ENCODE results near the gene GHITM. TPM values are rescaled to one million over a fixed set of nuclear protein-coding genes. Genes with fewer than 3 reads are reported as not detected.

The GHITM gene
- total and polyA plus RNA-seq, 2 of the 4 experiments (the other 2 are of a cell fraction): 103 to 185 TPM

DNA sequence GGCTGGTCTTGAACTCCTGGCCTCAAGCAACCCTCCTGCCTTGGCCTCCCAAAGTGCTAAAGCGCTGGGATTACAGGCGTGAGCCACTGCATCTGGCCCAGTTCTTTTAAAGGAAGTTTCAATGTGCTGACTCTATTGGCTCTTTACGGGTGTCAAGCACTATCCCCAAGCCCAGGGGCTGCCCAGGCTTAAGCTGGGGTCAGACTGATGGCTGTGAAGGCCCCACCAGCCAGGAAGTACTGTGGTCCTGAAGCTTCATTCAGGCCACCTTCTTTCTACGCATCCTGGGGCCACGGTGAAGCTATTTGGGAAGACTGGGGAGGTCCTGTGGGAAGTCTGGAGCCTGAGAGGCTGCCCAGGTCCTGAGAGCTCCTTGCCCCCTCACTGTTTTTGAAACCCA is 42.3 kb downstream of the GHITM start:
- no peak overlapping the region for H2BK5ac ChIP-seq (ENCODE audit: low read depth, low read length, poor library complexity, severe bottlenecking)
- H3K9me1 ChIP-seq (ENCODE audit: insufficient read depth, low read length): peaks cover 8% of the 10 kb centered on the region
- no peak overlapping the region for H3K23ac ChIP-seq (ENCODE audit: low read depth, low read length)
- no peak overlapping the region for H3K18ac ChIP-seq (ENCODE audit: low read depth, low read length)
- H4K5ac ChIP-seq (ENCODE audit: low read depth, low read length): no peak overlapping the region
- no peak overlapping the region for H3K4me3 ChIP-seq (ENCODE audit: insufficient read depth, low read depth, low read length)
- TF ChIP-seq MAFK (IDR thresholded peaks at IDR 0.05; ENCODE audit: low read depth, low read length): no peak
- TF ChIP-seq, protein P1, sequence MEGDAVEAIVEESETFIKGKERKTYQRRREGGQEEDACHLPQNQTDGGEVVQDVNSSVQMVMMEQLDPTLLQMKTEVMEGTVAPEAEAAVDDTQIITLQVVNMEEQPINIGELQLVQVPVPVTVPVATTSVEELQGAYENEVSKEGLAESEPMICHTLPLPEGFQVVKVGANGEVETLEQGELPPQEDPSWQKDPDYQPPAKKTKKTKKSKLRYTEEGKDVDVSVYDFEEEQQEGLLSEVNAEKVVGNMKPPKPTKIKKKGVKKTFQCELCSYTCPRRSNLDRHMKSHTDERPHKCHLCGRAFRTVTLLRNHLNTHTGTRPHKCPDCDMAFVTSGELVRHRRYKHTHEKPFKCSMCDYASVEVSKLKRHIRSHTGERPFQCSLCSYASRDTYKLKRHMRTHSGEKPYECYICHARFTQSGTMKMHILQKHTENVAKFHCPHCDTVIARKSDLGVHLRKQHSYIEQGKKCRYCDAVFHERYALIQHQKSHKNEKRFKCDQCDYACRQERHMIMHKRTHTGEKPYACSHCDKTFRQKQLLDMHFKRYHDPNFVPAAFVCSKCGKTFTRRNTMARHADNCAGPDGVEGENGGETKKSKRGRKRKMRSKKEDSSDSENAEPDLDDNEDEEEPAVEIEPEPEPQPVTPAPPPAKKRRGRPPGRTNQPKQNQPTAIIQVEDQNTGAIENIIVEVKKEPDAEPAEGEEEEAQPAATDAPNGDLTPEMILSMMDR (conservative IDR thresholded peaks at IDR 0.05; ENCODE audit: low read depth, low read length): no peak
- TF ChIP-seq BHLHE40 (IDR thresholded peaks at IDR 0.05; ENCODE audit: low read depth, low read length): no peak
- no peak for TF ChIP-seq RAD21 (IDR thresholded peaks at IDR 0.05; ENCODE audit: low read length)
- TF ChIP-seq NFE2L2 (IDR thresholded peaks at IDR 0.05; ENCODE audit: low read depth, low read length): no peak
- no peak for TF ChIP-seq RCOR1 (IDR thresholded peaks at IDR 0.05; ENCODE audit: insufficient replicate concordance, low read length)
- TF ChIP-seq CHD1 (IDR thresholded peaks at IDR 0.05; ENCODE audit: low read depth, low read length): no peak
- no peak for TF ChIP-seq MXI1 (IDR thresholded peaks at IDR 0.05; ENCODE audit: borderline replicate concordance, low read depth, low read length)
- TF ChIP-seq FOS (IDR thresholded peaks at IDR 0.05; ENCODE audit: low read depth, low read length): no peak
- no peak for TF ChIP-seq SMC3 (IDR thresholded peaks at IDR 0.05; ENCODE audit: low read depth, low read length)
- TF ChIP-seq POLR2A (IDR thresholded peaks at IDR 0.05; ENCODE audit: low read depth, low read length): no peak
- TF ChIP-seq, protein P2, sequence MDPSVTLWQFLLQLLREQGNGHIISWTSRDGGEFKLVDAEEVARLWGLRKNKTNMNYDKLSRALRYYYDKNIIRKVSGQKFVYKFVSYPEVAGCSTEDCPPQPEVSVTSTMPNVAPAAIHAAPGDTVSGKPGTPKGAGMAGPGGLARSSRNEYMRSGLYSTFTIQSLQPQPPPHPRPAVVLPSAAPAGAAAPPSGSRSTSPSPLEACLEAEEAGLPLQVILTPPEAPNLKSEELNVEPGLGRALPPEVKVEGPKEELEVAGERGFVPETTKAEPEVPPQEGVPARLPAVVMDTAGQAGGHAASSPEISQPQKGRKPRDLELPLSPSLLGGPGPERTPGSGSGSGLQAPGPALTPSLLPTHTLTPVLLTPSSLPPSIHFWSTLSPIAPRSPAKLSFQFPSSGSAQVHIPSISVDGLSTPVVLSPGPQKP (IDR thresholded peaks at IDR 0.05; ENCODE audit: borderline replicate concordance, low read depth, low read length): no peak
- TF ChIP-seq CEBPB (IDR thresholded peaks at IDR 0.05; ENCODE audit: low read depth, low read length): no peak
- TF ChIP-seq RFX5 (IDR thresholded peaks at IDR 0.05; ENCODE audit: low read depth, low read length): no peak
- TF ChIP-seq, protein P3, sequence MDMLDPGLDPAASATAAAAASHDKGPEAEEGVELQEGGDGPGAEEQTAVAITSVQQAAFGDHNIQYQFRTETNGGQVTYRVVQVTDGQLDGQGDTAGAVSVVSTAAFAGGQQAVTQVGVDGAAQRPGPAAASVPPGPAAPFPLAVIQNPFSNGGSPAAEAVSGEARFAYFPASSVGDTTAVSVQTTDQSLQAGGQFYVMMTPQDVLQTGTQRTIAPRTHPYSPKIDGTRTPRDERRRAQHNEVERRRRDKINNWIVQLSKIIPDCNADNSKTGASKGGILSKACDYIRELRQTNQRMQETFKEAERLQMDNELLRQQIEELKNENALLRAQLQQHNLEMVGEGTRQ (IDR thresholded peaks at IDR 0.05; ENCODE audit: low read depth, low read length): no peak
- no peak for TF ChIP-seq MAZ (IDR thresholded peaks at IDR 0.05; ENCODE audit: borderline replicate concordance, low read depth, low read length)
- H3K56ac ChIP-seq (ENCODE audit: extremely low read depth, insufficient read depth, low read length): no peak overlapping the region
- H3K27me3 ChIP-seq (ENCODE audit: control insufficient read depth, insufficient read depth, low read length): no peaks in the 10 kb centered on the region
- H3K4ac ChIP-seq (ENCODE audit: low read depth, low read length): no peak overlapping the region
- POLR2A ChIA-PET (ENCODE audit: unreplicated experiment): no interaction called here
- dilution Hi-C loops (cut with HindIII; ENCODE audit: low sequenced_read_pairs, unreplicated experiment): no loop called here
- no peak overlapping the region for H4K8ac ChIP-seq (ENCODE audit: low read depth in 2 of 2, low read length in 2 of 2)
- BruUV-seq (replicated peaks): no TSS peak
- H3K4me1 ChIP-seq (ENCODE audit: control insufficient read depth, insufficient read depth, low read length): no peaks in the 10 kb centered on the region
- no peak overlapping the region for H3K14ac ChIP-seq (replicated peaks; ENCODE audit: low read depth, low read length)
- in situ Hi-C loops (cut with MboI; ENCODE audit: low sequenced_read_pairs): no loop called here
- H4K91ac ChIP-seq (ENCODE audit: insufficient read depth, low read depth, low read length): no peak overlapping the region
- H2BK20ac ChIP-seq (ENCODE audit: low read depth, low read length): no peak overlapping the region
- H2BK15ac ChIP-seq (ENCODE audit: low read depth, low read length): no peak overlapping the region
- H2AK5ac ChIP-seq (ENCODE audit: low read depth, low read length): no peak overlapping the region
- no peaks in the 10 kb centered on the region for H3K9me3 ChIP-seq (ENCODE audit: control insufficient read depth, insufficient read depth, low read length)
- H3K36me3 ChIP-seq (ENCODE audit: control insufficient read depth, insufficient read depth, low read length): no peaks in the 10 kb centered on the region
- WGBS, 2 experiments (ENCODE audit: extremely low coverage in 2 of 2, insufficient read length in 1 of 2): 40% methylated on average over 1 of the region's 5 CpGs; no CpG with 5 or more reads in 1 of the 2 experiments
- no peak overlapping the region for H2BK120ac ChIP-seq (ENCODE audit: low read depth, low read length)
- ATAC-seq (ENCODE audit: low read depth): no peak
- no peaks in the 10 kb centered on the region for H4K20me1 ChIP-seq (ENCODE audit: insufficient read depth, low read length)
- no peak overlapping the region for H3K27ac ChIP-seq (ENCODE audit: insufficient read depth, low read length)
- H2AFZ ChIP-seq (replicated peaks; ENCODE audit: low read length, poor library complexity): no peak overlapping the region
- H3K4me2 ChIP-seq (ENCODE audit: low read depth, low read length): no peak overlapping the region
- no peak overlapping the region for H2AK9ac ChIP-seq (replicated peaks; ENCODE audit: low read depth, low read length, poor library complexity)
- no peaks in the 10 kb centered on the region for H3K79me1 ChIP-seq (ENCODE audit: low read depth in 1 of 2, low read length in 2 of 2)
- intact Hi-C loops (cut with micrococcal nuclease): no loop called here
- H3K9ac ChIP-seq (ENCODE audit: low read depth, low read length): no peak overlapping the region
- CTCF ChIA-PET: no interaction called here
- DNase-seq: no peak
